GM18498 (cell line): ENCODE results near the gene ZMAT5.

Source experiments
- ATAC-seq: cut with Tn5 transposase; IDR thresholded peaks from one replicate; pipeline ENCODE4 v1.9.1; 2021; ENCODE audit warnings: mild to moderate bottlenecking, moderate library complexity; ENCODE audit not compliant: unreplicated experiment

The ZMAT5 gene

GRCh38 chr22:29732883-29733282, 33.9 kb downstream of the ZMAT5 start:
- ATAC-seq = no peak

GRCh38 chr22:29731058-29731850, 35.6 kb downstream of the ZMAT5 start:
- ATAC-seq = no peak

GRCh38 chr22:29729161-29729560, 37.6 kb downstream of the ZMAT5 start:
- ATAC-seq = no peak

GRCh38 chr22:29727131-29727523, 39.7 kb downstream of the ZMAT5 start:
- ATAC-seq = no peak

- no peak for ATAC-seq
Observed at GRCh38 chr22:29726512-29727130, 40.2 kb downstream of the ZMAT5 start.

- no peak for ATAC-seq
Observed at GRCh38 chr22:29726106-29726505, 40.7 kb downstream of the ZMAT5 start.

- ATAC-seq = no peak
Observed at GRCh38 chr22:29724843-29725242, 42.0 kb downstream of the ZMAT5 start.

GRCh38 chr22:29723766-29724165, 43.0 kb downstream of the ZMAT5 start:
- ATAC-seq = no peak

GRCh38 chr22:29722587-29722986, 44.2 kb downstream of the ZMAT5 start:
- ATAC-seq = no peak

GRCh38 chr22:29722151-29722550, 44.7 kb downstream of the ZMAT5 start:
- ATAC-seq = no peak

GRCh38 chr22:29720811-29721323, 45.9 kb downstream of the ZMAT5 start:
- ATAC-seq = no peak

- no peak for ATAC-seq
Observed at GRCh38 chr22:29719899-29720645, 46.7 kb downstream of the ZMAT5 start, which contains the start of gene CABP7. TSS of gene CABP7 (plus strand) at chr22:29720003. CDS start at chr22:29720425, 422 bp downstream.

GRCh38 chr22:29718949-29719898, 47.6 kb downstream of the ZMAT5 start:
- no peak for ATAC-seq

- ATAC-seq = no peak
Observed at GRCh38 chr22:29717789-29718188, 49.0 kb downstream of the ZMAT5 start.

GRCh38 chr22:29716814-29717545, 49.8 kb downstream of the ZMAT5 start:
- no peak for ATAC-seq

GRCh38 chr22:29715705-29716104, 51.1 kb downstream of the ZMAT5 start:
- ATAC-seq = no peak

GRCh38 chr22:29715240-29715639, 51.6 kb downstream of the ZMAT5 start:
- ATAC-seq = no peak

GRCh38 chr22:29713156-29713727, 53.6 kb downstream of the ZMAT5 start:
- no peak for ATAC-seq

GRCh38 chr22:29712119-29712518, 54.7 kb downstream of the ZMAT5 start:
- no peak for ATAC-seq
